DND-41 (cell line): ENCODE results near the gene MPZ.

ENCODE experiments used
- ATAC-seq: fragments of 200-7000 bp; cut with Tn5 transposase; 3 replicates; pipeline ENCODE4 v1.9.1; 2021; ENCODE audit warnings: low read depth; ENCODE audit not compliant: insufficient read depth
- DNase-seq: peaks from one replicate; pipeline ENCODE4 v3.0.0-alpha.2; 2020
- H2AFZ ChIP-seq: 2 replicates; pipeline ENCODE4 v1.6.0; 2012; ENCODE audit warnings: low read depth, low read length
- H3K27ac ChIP-seq: 2 replicates; pipeline ENCODE4 v1.5.1; 2012; ENCODE audit warnings: low read length, inconsistent platforms
- H3K27me3 ChIP-seq: fragments of 200-600 bp; sonication (generic); 2 replicates; pipeline ENCODE4 v1.6.0; 2012; ENCODE audit warnings: low read length, mild to moderate bottlenecking, inconsistent platforms; ENCODE audit not compliant: insufficient read depth, poor library complexity
- H3K36me3 ChIP-seq: 2 replicates; pipeline ENCODE4 v1.5.1; 2012; ENCODE audit warnings: low read length, inconsistent platforms; ENCODE audit not compliant: insufficient read depth
- H3K4me1 ChIP-seq: 2 replicates; pipeline ENCODE4 v1.5.1; 2012; ENCODE audit warnings: mild to moderate bottlenecking, low read length; ENCODE audit not compliant: insufficient read depth
- H3K4me2 ChIP-seq: 2 replicates; pipeline ENCODE4 v1.6.0; 2012; ENCODE audit warnings: mild to moderate bottlenecking, moderate library complexity, low read length, inconsistent platforms; ENCODE audit not compliant: insufficient read depth
- H3K4me3 ChIP-seq, 2 experiments: fragments of 200-600 bp in 1 of 2; shearing (Covaris generic) in 1 of 2; 2 replicates each; pipeline ENCODE4 v1.5.1; 2012 to 2016; ENCODE audit warnings: inconsistent platforms in 2 of 2, low read length in 2 of 2, mild to moderate bottlenecking in 2 of 2, low read depth in 1 of 2, moderate library complexity in 1 of 2
- H3K79me2 ChIP-seq: 2 replicates; pipeline ENCODE4 v1.6.0; 2012; ENCODE audit warnings: low read length, inconsistent platforms; ENCODE audit not compliant: insufficient read depth
- H3K9ac ChIP-seq: 2 replicates; pipeline ENCODE4 v1.6.0; 2012; ENCODE audit warnings: low read depth, mild to moderate bottlenecking, inconsistent platforms, low read length, moderate library complexity
- H3K9me3 ChIP-seq: 2 replicates; pipeline ENCODE4 v1.5.1; 2012; ENCODE audit warnings: low read length, moderate library complexity, mild to moderate bottlenecking, inconsistent platforms; ENCODE audit not compliant: insufficient read depth, severe bottlenecking
- H4K20me1 ChIP-seq: 2 replicates; pipeline ENCODE4 v1.6.0; 2012; ENCODE audit warnings: low read length; ENCODE audit not compliant: insufficient read depth
- EZH2 ChIP-seq: IDR thresholded peaks from 3 replicates; pipeline ENCODE4 v1.6.1; 2012; ENCODE audit warnings: borderline replicate concordance, low read depth, mild to moderate bottlenecking, moderate library complexity, low read length, inconsistent platforms; ENCODE audit not compliant: severe bottlenecking
- TF ChIP-seq, protein P1 (sequence below): IDR thresholded peaks from 2 replicates; pipeline ENCODE4 v1.5.1; 2012; ENCODE audit warnings: borderline replicate concordance, low read length, moderate library complexity, mild to moderate bottlenecking; ENCODE audit not compliant: poor library complexity, severe bottlenecking; ENCODE audit errors: extremely low read depth

Gene MPZ

GRCh38 chr1:161350671-161351070 lies 40.9 kb upstream of the MPZ start:
- Histone ChIP-seq H3K9ac (no peak overlapping the region), H3K27me3 (no peaks in the 10 kb centered on the region), H3K79me2 (peaks cover 11% of the 10 kb centered on the region; the same call in 1 of the 2 replicates), H3K36me3 (peaks cover 16% of the 10 kb centered on the region; the same call in 1 of the 2 replicates), H4K20me1 (0 out of 2 replicates have a peak, but pooled peaks cover 3% of the 10 kb centered on the region), H3K4me2 (no peak overlapping the region), H3K27ac (no peak overlapping the region), H3K4me3 (no peak overlapping the region), H3K4me1 (no peaks in the 10 kb centered on the region), H2AFZ (no peak overlapping the region), H3K9me3 (no peaks in the 10 kb centered on the region)
- no peak for TF ChIP-seq EZH2
- TF ChIP-seq, protein P1, sequence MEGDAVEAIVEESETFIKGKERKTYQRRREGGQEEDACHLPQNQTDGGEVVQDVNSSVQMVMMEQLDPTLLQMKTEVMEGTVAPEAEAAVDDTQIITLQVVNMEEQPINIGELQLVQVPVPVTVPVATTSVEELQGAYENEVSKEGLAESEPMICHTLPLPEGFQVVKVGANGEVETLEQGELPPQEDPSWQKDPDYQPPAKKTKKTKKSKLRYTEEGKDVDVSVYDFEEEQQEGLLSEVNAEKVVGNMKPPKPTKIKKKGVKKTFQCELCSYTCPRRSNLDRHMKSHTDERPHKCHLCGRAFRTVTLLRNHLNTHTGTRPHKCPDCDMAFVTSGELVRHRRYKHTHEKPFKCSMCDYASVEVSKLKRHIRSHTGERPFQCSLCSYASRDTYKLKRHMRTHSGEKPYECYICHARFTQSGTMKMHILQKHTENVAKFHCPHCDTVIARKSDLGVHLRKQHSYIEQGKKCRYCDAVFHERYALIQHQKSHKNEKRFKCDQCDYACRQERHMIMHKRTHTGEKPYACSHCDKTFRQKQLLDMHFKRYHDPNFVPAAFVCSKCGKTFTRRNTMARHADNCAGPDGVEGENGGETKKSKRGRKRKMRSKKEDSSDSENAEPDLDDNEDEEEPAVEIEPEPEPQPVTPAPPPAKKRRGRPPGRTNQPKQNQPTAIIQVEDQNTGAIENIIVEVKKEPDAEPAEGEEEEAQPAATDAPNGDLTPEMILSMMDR: no peak
- ATAC-seq (no peak), DNase-seq (no peak)

DNA sequence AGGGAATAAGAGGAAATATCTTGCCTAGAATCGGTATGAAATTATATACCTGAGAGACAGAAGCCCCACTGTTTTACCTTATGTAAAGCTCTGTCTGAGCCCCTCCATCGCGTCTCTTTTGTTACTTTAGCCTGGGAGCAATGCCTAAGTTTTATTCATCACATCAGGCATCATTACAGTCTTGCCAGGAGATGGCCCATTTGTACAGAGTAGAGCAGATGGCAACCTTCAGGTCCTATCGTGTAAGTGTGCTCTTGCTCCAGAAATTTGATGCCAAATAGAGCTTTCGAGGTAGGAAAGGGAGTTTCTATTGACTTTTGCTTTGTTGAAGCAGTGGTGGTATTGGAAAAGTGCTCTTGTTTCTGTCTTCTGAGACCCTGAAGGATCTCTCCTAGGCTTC lies 33.1 kb upstream of the MPZ start:
- H3K36me3 ChIP-seq: peaks cover 41% of the 10 kb centered on the region
- DNase-seq: no peak
- H3K79me2 ChIP-seq: no peaks in the 10 kb centered on the region
- no peaks in the 10 kb centered on the region for H3K27me3 ChIP-seq
- H4K20me1 ChIP-seq: no peaks in the 10 kb centered on the region
- TF ChIP-seq, protein P1: no peak
- TF ChIP-seq EZH2: no peak
- H3K27ac ChIP-seq: no peak overlapping the region
- no peak overlapping the region for H3K9ac ChIP-seq
- H2AFZ ChIP-seq: no peak overlapping the region
- no peaks in the 10 kb centered on the region for H3K4me1 ChIP-seq
- ATAC-seq: no peak
- H3K4me3 ChIP-seq: no peak overlapping the region
- H3K9me3 ChIP-seq: no peaks in the 10 kb centered on the region
- no peak overlapping the region for H3K4me2 ChIP-seq

DNA sequence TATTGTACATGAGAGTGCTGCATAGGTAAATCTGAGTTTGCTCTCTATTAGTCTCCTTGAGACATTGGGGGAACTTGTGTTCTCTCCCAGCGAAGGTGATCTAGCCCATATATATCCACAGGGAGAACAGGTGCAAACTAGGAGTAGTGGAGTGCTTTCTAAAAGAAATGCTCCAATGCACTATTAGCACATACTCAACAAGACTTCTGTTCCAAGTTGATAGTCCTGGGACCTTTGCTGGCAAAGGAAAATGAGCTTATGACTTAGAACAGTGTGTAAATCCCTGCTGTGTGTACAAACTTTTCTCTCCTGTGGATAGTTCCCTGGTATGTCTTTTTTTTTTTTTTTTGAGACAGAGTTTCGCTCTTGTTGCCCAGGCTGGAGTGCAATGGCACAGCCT lies 32.4 kb upstream of the MPZ start:
- H3K9me3 ChIP-seq: no peaks in the 10 kb centered on the region
- H3K4me1 ChIP-seq: no peaks in the 10 kb centered on the region
- no peaks in the 10 kb centered on the region for H3K27me3 ChIP-seq
- no peak overlapping the region for H3K4me3 ChIP-seq
- H3K27ac ChIP-seq: no peak overlapping the region
- DNase-seq (no peak), ATAC-seq (no peak)
- no peak overlapping the region for H3K4me2 ChIP-seq
- H2AFZ ChIP-seq: no peak overlapping the region
- H3K79me2 ChIP-seq: no peaks in the 10 kb centered on the region
- no peak overlapping the region for H3K9ac ChIP-seq
- H4K20me1 ChIP-seq: no peaks in the 10 kb centered on the region
- no peak for TF ChIP-seq EZH2
- TF ChIP-seq, protein P1: no peak
- H3K36me3 ChIP-seq: peaks cover 43% of the 10 kb centered on the region

GRCh38 chr1:161335796-161336195 lies 26.0 kb upstream of the MPZ start:
- no peak overlapping the region for H2AFZ ChIP-seq
- no peak overlapping the region for H3K4me3 ChIP-seq
- DNase-seq: no peak
- no peaks in the 10 kb centered on the region for H3K4me1 ChIP-seq
- no peaks in the 10 kb centered on the region for H3K27me3 ChIP-seq
- peaks cover 68% of the 10 kb centered on the region for H3K36me3 ChIP-seq
- no peak overlapping the region for H3K9ac ChIP-seq
- no peak overlapping the region for H3K27ac ChIP-seq
- H3K9me3 ChIP-seq: no peaks in the 10 kb centered on the region
- no peaks in the 10 kb centered on the region for H4K20me1 ChIP-seq
- H3K4me2 ChIP-seq: no peak overlapping the region
- TF ChIP-seq EZH2: no peak
- TF ChIP-seq, protein P1: no peak
- no peak for ATAC-seq
- no peaks in the 10 kb centered on the region for H3K79me2 ChIP-seq
